GM18505 (cell line): ENCODE data around the gene PAF1.

Experiments used
- ATAC-seq: cut with Tn5 transposase; IDR thresholded peaks from one replicate; pipeline ENCODE4 v1.9.1; 2021; ENCODE audit not compliant: unreplicated experiment
- POLR2A ChIP-seq: IDR thresholded peaks from 4 replicates; pipeline ENCODE4 v1.6.1; 2011; ENCODE audit warnings: borderline replicate concordance; ENCODE audit not compliant: insufficient read depth, insufficient read length; ENCODE audit errors: extremely low read depth

Gene PAF1

DNA sequence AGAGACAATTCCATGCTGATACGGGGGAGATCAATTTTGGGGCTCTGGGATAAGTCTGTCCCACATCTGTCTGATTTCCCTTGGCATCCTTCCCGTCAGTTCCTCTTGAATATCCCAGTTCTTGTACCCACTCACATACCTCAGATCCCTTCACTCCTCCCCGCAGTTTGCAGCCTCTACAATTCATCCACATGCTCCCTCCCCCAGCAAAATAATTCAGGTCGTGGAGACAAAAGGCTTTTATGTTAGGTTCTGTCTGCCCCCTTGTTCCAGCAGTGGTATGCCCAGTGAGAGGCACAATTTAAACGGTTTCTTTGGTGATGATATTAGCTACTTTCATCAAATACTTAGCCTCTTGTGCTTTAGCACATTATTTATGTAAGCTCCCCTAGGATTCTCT, 35.3 kb upstream of the PAF1 start:
- TF ChIP-seq POLR2A: no peak
- no peak for ATAC-seq

DNA sequence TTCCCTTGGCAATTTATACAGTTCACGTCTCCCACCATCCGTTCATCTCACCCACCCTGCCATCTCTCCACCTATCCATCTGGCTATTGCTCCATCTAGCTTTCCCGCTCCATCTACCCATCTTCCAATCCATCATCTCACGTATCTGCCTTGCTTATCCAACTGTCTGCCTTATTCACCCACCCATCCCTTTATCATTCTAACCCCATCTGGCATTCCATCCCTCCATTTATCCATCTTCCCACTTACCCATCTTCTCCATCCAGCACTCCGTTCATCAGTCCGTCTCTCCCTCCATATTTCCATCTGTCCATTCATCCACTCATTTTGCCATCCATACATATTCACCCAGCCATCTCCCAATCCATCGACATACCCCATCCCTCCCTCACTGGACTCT, 34.8 kb upstream of the PAF1 start:
- TF ChIP-seq POLR2A: no peak
- ATAC-seq: no peak

DNA sequence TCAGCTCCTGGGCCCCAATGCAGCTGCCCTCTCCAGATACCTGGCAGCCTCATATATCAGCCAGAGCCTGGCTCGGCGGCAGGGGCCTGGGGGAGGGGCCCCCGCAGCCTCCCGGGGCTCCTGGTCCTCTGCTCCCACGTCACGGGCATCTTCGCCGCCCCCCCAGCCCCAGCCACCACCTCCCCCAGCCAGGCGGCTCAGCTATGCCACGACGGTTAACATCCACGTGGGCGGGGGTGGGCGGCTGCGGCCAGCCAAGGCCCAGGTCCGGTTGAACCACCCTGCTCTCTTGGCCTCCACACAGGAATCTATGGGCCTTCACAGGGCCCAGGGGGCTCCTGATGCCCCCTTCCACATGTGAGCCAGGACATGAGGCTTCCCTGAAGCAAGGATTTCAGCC, 34.0 kb upstream of the PAF1 start:
- ATAC-seq: no peak
- no peak for TF ChIP-seq POLR2A

DNA sequence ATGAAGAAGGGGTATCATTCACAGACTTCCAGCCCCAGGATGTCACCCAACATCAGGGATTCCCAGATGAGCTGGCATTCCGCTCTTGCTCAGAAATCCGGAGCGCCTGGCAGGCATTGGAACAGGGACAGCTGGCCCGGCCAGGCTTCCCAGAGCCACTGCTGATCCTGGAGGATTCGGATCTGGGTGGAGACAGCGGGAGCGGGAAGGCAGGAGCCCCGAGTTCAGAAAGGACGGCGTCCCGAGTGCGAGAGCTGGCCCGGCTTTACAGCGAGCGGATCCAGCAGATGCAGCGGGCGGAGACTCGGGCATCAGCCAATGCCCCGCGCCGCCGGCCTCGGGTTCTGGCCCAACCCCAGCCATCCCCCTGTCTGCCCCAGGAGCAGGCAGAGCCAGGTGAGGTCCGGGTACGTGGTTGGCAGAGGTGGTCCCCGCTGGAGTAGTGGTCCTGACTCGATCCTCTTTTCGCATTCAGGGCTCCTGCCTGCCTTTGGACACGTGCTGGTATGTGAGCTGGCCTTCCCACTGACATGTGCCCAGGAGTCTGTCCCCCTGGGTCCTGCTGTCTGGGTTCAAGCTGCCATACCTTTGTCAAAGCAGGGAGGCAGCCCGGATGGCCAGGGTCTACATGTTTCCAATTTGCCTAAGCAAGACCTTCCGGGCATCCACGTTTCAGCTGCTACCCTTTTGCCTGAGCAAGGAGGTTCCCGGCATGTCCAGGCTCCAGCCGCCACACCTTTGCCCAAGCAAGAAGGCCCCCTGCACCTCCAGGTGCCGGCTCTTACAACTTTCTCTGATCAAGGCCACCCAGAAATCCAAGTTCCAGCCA, 32.6 kb upstream of the PAF1 start:
- no peak for TF ChIP-seq POLR2A
- no peak for ATAC-seq

DNA sequence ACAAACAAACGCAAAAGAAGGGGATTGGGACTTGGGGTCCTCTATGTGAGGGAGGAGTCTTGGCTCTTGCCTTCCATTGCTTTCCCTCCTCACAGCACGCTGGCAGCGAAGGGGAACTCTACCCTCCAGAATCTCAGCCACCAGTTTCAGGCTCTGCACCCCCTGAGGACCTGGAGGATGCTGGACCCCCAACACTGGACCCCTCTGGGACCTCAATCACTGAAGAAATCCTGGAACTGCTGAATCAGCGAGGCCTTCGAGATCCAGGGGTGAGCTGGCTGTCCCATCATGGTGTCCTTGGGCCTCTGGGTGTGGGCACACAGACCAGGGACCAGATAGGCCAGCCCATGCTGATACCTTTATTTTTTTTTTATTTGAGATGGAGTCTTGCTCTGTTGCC, 31.1 kb upstream of the PAF1 start:
- no peak for ATAC-seq
- TF ChIP-seq POLR2A: no peak

DNA sequence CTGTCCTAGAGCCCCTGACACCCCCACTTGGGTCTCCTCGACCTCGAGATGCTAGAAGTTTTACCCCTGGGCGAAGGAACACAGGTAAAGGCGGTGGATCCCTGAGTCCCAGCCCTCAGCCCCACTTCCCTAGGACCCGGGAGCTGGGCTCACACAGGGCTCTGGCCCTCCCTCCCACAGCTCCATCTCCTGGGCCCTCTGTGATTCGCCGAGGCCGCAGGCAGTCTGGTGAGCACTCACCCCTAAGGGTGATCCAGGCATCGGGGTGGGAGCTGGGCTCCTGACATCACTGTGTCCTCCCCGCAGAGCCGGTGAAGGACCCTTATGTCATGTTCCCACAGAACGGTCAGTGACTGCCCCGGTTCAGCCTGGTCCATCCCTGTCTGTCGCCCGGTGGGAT, 29.9 kb upstream of the PAF1 start:
- no peak for TF ChIP-seq POLR2A
- no peak for ATAC-seq

DNA sequence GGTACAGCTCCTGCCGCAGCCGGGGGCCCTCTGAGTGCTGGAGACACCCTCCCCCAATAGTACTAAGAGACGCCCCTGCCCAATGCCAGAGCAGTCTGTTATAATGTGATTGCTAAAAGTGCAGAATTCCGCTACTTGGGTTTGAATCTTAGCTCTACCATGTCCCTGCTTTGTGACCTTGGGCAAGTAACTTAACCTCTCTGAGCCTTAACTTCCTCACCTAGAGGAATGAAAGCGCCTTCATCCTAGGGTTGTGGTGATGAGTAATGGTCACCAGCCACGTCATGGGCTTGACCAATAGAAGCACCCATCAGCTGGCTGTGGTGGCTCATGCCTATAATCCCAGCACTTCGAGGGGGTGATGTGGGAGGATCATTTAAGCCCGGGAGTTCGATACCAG, 28.1 kb upstream of the PAF1 start:
- no peak for ATAC-seq
- TF ChIP-seq POLR2A: no peak

DNA sequence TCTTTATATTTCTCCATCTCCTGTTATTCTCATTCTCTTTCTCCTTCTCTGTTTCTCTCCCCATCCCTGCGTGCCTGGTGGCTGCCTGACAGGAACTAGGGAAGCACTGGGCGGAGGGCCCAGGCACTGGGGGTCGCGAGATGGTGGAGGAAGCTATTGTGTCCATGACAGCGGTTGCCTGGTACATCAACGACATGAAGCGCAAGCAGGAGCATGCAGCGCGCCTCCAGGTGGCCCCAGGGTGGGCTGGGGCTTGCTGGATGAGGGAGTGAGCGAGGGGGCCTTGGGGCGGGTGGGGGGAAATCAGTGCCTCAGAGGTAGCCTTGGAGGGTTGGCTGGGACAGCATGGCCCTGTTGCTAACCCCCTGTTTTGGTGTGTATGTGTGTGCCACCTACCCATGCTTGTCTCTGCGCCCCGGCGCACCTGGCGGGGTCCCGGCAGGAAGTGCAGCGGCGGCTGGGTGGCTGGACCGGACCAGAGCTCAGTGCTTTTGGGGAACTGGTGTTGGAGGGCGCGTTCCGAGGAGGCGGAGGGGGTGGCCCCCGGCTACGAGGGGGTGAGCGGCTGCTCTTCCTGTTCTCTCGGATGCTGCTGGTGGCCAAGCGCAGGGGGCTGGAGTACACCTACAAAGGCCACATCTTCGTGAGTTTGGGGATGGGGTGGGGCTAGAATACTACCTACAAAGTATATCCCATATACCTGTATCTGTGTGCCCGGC, 26.7 kb upstream of the PAF1 start:
- ATAC-seq: no peak
- no peak for TF ChIP-seq POLR2A

DNA sequence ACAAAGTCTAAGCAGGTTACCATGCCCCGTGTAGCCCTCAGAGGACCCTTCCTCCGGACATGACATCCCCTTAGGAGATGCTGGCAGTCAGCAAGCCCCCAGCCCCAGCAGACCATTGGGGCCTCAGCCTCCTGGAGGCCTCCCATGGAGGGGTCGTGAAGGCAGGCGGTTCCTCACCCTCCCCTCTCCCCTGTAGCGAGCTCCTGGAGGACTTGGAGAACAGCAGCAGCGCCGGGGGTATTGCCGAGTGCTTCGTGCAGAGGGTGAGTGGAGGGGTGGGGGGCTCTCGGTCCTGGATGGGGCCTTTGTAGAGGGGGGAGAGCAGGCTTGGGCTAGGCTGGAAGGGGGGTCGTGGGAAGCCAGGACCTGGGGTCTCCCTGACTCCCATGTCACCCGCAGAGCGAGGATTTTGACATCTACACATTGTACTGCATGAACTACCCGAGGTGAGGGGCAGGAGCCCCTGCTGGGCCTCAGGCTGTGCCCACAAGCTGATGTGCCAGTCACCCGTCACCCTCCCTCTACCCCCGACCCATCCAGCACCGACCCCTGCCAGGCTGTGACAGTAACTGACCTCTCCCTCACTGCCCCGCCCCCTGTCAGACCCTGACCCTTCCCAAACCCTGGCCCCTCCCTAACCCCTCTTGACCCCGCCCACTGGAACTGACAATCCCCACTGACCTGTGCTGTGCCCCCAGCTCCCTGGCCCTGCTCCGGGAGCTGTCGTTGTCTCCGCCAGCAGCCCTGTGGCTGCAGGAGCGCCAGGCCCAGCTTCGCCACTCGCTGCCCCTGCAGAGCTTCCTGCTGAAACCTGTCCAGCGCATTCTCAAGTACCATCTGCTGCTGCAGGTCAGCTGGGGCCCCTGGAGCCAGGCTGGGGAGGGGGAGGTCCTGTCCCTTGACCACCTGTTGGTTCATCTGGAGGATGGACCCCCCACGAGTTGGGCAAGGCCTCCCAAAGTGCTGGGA, 25.5 kb upstream of the PAF1 start:
- no peak for ATAC-seq
- TF ChIP-seq POLR2A: no peak

DNA sequence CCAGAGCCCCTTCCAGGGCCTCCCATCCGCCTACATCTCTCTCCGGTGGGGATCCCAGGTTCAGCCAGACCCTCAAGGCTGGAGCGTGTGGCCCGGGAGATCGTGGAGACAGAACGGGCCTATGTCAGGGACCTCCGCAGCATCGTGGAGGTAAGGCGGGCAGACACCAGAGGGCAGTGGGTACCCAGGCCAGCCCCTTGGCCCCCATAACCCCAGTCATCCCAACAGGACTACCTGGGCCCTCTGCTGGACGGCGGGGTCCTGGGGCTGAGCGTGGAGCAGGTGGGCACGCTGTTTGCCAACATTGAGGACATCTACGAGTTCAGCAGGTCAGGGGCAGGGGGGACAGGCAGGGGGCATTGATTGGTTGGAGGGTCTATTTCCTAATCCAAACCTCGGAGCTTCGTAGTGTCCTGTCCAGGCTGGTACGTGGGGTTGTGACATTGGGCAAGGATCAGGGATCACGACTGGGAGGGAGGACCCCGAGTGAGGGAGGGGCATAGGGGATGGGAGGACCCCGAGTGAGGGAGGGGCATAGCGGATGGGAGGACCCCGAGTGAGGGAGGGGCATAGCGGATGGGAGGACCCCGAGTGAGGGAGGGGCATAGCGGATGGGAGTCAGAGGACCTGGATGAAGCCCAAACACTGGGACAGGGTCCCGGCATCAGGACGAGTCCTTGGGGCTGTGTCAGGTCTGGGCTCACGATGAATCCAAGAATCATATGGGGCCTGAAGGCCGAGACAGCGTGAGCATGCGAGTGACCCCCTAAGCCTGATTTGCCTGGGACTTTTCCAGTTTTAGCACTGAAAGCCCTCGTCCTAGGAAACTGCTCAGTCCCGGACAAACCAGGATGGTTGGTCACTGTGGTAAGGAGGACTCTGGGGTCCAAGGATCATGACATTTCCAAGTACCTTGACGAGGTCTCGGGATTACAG, 24.5 kb upstream of the PAF1 start:
- TF ChIP-seq POLR2A: no peak
- ATAC-seq: no peak

DNA sequence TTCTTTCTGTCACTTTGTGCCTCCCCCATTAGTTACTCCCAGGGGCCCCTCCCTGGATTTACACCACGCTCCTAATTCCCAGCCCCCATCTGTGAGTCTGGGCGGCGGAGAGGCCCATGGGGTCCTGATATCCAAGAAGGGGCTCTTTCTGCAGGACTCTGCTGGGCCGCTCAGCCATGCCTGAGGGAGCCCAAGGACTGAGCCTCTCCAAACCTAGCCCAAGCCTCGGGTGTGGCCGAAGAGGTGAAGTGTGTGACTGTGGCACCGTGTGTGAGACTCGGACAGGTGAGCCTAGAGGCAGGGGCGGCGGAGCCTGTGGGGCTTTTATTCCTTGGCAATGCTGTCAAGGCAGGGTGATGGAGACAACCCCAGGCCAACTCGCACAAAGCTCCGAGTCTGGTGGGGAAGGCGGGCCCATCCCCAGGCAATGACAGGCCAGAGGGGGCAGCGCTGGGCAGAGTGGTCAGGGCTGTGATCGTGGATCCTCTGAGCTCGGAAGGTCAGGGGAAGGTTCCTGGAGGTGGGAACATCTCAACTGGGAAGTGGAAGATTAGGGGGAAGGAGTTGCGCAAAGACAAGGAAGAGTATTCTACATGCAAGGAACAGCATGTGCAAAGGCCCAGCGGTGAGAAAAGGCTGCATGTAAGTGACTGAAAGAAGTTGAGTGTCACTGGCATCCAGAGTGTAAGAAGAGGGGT, 23.2 kb upstream of the PAF1 start:
- no peak for ATAC-seq
- no peak for TF ChIP-seq POLR2A
